Spleen (tissue), 11 donors: ENCODE data around the gene HOXB4. TPM values are rescaled to one million over a fixed set of nuclear protein-coding genes. Genes with fewer than 3 reads are reported as not detected.

Experiments used
- DNase-seq: peaks from one replicate; pipeline ENCODE4 v3.0.0-alpha.2; 2020
- H3K27ac ChIP-seq, 8 donors: fragments of 200-600 bp; sonication (generic) in 7 of 8; 1 replicate in 4 of 8; 2 replicates in 4 of 8; pipeline versions ENCODE4 v1.5.0 to v1.8.0; 2016 to 2021; ENCODE audit warnings: inconsistent platforms in 4 of 8, mild to moderate bottlenecking in 4 of 8, moderate library complexity in 1 of 8
- H3K27me3 ChIP-seq, 7 donors: fragments of 200-600 bp; sonication (generic) in 6 of 7; replicated peaks in 1 of 7; 1 replicate in 4 of 7; 2 replicates in 3 of 7; pipeline versions ENCODE4 v1.5.0 to v1.8.0; 2016 to 2021; ENCODE audit warnings: inconsistent platforms in 3 of 7, mild to moderate bottlenecking in 1 of 7
- H3K36me3 ChIP-seq, 6 donors: fragments of 200-600 bp; sonication (generic) in 5 of 6; 1 replicate in 4 of 6; 2 replicates in 2 of 6; pipeline versions ENCODE4 v1.5.0 to v1.8.0; 2016 to 2021; ENCODE audit warnings: inconsistent platforms in 2 of 6
- H3K4me1 ChIP-seq, 6 donors: fragments of 200-600 bp; sonication (generic) in 5 of 6; 1 replicate in 3 of 6; 2 replicates in 3 of 6; pipeline versions ENCODE4 v1.5.0 to v1.8.0; 2016 to 2021; ENCODE audit warnings: inconsistent platforms in 3 of 6
- H3K4me3 ChIP-seq, 8 donors: fragments of 200-600 bp; sonication (generic) in 7 of 8; 1 replicate in 4 of 8; 2 replicates in 4 of 8; pipeline versions ENCODE4 v1.5.0 to v1.8.0; 2016 to 2021; ENCODE audit warnings: inconsistent platforms in 4 of 8, mild to moderate bottlenecking in 4 of 8, moderate library complexity in 2 of 8
- H3K9me3 ChIP-seq, 8 donors: fragments of 200-600 bp; sonication (generic) in 7 of 8; 1 replicate in 4 of 8; 2 replicates in 4 of 8; pipeline versions ENCODE4 v1.5.0 to v1.8.0; 2016 to 2021; ENCODE audit warnings: inconsistent platforms in 4 of 8
- POLR2A ChIP-seq, 3 donors: fragments of 450-650 bp; IDR thresholded peaks; one replicate each; pipeline ENCODE4 v1.5.1; 2017; ENCODE audit warnings: antibody characterized with exemption in 3 of 3, mild to moderate bottlenecking in 1 of 3
- POLR2AphosphoS5 ChIP-seq, 3 donors: sonication (generic); formaldehyde crosslinking; IDR thresholded peaks; one replicate each; pipeline ENCODE4 v1.5.1; 2017; ENCODE audit warnings: antibody characterized with exemption in 3 of 3
- WGBS, 5 donors: extraction: QIAGEN DNeasy Blood & Tissue Kit in 3 of 5; methylation state at CpG; one replicate each; pipeline versions ENCODE4 v1.1.5 to v1.1.7; 2013 to 2018; 5-methylcytosine and 5-hydroxymethylcytosine counted together
- intact Hi-C: fragments of 100-400 bp; cut with DNase I; formaldehyde crosslinking; loops from one replicate; pipeline ENCODE4 v1.15.0; 2023; ENCODE audit warnings: low total_unique reads
- polyA plus RNA-seq, 3 donors: library from polyadenylated mRNA; stranded (reverse); fragments of 200-250 nt; gene quantifications; one replicate each; pipeline ENCODE4 v1.2.1, GENCODE V29; 2013
- total RNA-seq, 7 donors: library from RNA; depleted of rRNA in 3 of 7; stranded (reverse); fragments of >200 nt in 3 of 7; fragmentation: NEBNext Ultra II Directional in 4 of 7; extraction: Animal tissue kit (Norgen Biotek cat#: 25700) in 4 of 7; gene quantifications; one replicate each; pipeline versions ENCODE4 v1.1.0 to v1.2.1, GENCODE V29; 2016 to 2021
- TF ChIP-seq, protein P1 (sequence below), 11 experiments: fragments of 200-600 bp in 7 of 11; fragments of 450-650 bp in 4 of 11; sonication (generic) in 4 of 11; IDR thresholded peaks in 8 of 11; conservative IDR thresholded peaks in 3 of 11; 1 replicate in 7 of 11; 2 replicates in 4 of 11; pipeline versions ENCODE4 v1.4.0 to v1.8.0; 2016 to 2021; ENCODE audit warnings: antibody characterized with exemption in 11 of 11, inconsistent platforms in 4 of 11, mild to moderate bottlenecking in 1 of 11
- donor health status: healthy with polysubstance abuse.
- donor health status: DM: no; HTN: no; CAD: no; lungs with moderate emphysema.
- donor health status: DM: no; HTN: no; CAD: no.
- donor health status: Bipolar disorder and iron deficiency.
- donor health status: healthy.
- donor health status: DM: no; HTN: no; CAD: no.
- donor health status: DM: yes; HTN: yes; CAD: no.

HOXB4 gene
- total and polyA plus RNA-seq, 10 donors = 1.9 to 6.4 (median 2.7) TPM

DNA sequence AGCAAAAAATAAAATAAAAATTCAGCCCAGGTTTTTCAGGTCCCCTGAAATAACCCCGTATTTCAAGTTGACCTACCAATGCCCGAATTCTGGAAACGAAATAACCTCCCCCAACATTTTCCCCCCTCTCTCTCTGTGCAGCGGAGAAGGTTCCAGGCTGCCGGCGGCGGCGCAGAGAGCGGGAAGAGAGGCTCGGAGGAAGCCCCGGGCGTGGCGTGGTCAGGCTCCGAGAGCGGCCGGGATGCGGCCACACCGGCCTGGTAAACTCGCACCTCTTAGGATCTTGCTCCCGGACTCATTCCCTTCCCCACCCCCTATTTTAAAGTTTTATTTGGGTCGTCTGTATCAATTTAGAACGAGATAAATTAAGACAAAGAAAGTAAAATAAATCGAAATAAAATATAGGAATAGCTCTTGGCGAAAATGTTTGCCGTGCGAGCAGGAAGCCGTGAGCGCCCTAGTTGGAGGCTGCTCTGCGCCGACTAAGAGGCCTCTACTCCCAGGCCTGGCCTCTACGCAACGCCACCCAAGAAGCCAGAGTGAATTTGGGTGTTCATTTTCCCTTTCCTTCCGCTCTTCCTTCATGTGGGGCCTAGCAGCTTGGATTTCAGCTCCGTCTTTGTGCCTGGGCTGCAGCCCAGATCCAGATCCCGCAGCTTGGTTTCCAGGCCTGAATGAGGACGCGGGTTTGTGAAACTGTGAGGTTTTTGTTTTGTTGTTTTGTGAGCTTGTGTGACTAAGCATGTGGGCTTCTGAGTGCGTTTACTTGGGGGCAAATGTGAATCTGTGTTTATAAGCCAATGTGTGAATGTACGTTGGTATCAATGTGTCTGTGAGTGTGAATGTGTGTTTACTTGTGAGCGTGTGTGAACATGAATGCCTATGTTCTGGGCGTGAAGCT is 28.1 kb upstream of the HOXB4 start:
- H3K9me3 ChIP-seq = no peaks in the 10 kb centered on the region
- peaks cover 8 to 55% (median 26%) of the 10 kb centered on the region in 6 donors for H3K4me1 ChIP-seq
- TF ChIP-seq POLR2A (IDR thresholded peaks at IDR 0.05) (no peak), POLR2AphosphoS5 (IDR thresholded peaks at IDR 0.05) (peak in 1 of 3 donors; percentile 6)
- TF ChIP-seq, protein P1, sequence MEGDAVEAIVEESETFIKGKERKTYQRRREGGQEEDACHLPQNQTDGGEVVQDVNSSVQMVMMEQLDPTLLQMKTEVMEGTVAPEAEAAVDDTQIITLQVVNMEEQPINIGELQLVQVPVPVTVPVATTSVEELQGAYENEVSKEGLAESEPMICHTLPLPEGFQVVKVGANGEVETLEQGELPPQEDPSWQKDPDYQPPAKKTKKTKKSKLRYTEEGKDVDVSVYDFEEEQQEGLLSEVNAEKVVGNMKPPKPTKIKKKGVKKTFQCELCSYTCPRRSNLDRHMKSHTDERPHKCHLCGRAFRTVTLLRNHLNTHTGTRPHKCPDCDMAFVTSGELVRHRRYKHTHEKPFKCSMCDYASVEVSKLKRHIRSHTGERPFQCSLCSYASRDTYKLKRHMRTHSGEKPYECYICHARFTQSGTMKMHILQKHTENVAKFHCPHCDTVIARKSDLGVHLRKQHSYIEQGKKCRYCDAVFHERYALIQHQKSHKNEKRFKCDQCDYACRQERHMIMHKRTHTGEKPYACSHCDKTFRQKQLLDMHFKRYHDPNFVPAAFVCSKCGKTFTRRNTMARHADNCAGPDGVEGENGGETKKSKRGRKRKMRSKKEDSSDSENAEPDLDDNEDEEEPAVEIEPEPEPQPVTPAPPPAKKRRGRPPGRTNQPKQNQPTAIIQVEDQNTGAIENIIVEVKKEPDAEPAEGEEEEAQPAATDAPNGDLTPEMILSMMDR (IDR thresholded peaks at IDR 0.05 in 8 of 11, conservative IDR thresholded peaks at IDR 0.05 in 3 of 11) = no peak
- peak; percentile 49 for DNase-seq
- WGBS, 5 donors = 83 to 90% (median 86%) methylated on average over 41 of the region's 41 CpGs
- intact Hi-C loops = no loop called here
- no peaks in the 10 kb centered on the region for H3K36me3 ChIP-seq
- H3K27me3 ChIP-seq = peaks cover 0 to 100% (median 78%) of the 10 kb centered on the region in 7 donors
- no peak overlapping the region for H3K4me3 ChIP-seq
- H3K27ac ChIP-seq = no peak overlapping the region

DNA sequence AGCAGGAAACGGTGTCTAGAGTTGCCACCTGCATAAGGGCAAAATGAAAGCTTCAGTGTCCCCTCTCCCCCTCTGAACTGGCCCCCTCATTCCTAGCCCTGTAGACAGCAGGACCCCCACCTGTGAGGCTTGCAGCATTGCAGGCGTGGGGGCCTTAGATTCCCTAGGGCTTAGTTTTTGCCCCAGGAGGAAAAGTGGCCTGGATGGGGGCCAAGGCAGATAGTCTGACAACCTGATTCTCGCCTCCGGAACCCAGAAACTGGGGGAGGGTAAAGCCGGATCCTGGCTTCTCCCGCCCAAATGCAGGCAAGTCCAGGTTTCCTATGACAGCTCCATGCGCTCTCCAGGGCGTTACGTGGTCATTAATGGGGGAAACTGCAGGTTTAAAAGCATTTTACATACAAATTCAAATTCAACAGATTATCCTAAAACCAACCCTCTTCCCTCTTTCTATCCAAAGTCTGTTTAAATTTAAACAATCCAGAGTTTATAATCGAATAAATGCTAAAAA is 27.3 kb upstream of the HOXB4 start:
- peaks cover 0 to 100% (median 73%) of the 10 kb centered on the region in 7 donors for H3K27me3 ChIP-seq
- no peak overlapping the region for H3K27ac ChIP-seq
- no peak for TF ChIP-seq POLR2A (IDR thresholded peaks at IDR 0.05)
- TF ChIP-seq, protein P1 (IDR thresholded peaks at IDR 0.05 in 8 of 11, conservative IDR thresholded peaks at IDR 0.05 in 3 of 11) = no peak
- TF ChIP-seq POLR2AphosphoS5 (IDR thresholded peaks at IDR 0.05) = no peak
- H3K4me1 ChIP-seq = peaks cover 7 to 47% (median 20%) of the 10 kb centered on the region in 6 donors
- WGBS, 5 donors = 71 to 83% (median 78%) methylated on average over 10 of the region's 10 CpGs
- H3K9me3 ChIP-seq = no peaks in the 10 kb centered on the region
- peak overlapping the region in 1 of 8 donors; percentile 62 for H3K4me3 ChIP-seq
- no peaks in the 10 kb centered on the region for H3K36me3 ChIP-seq
- intact Hi-C loops = no loop called here
- peak; percentile 42 for DNase-seq

DNA sequence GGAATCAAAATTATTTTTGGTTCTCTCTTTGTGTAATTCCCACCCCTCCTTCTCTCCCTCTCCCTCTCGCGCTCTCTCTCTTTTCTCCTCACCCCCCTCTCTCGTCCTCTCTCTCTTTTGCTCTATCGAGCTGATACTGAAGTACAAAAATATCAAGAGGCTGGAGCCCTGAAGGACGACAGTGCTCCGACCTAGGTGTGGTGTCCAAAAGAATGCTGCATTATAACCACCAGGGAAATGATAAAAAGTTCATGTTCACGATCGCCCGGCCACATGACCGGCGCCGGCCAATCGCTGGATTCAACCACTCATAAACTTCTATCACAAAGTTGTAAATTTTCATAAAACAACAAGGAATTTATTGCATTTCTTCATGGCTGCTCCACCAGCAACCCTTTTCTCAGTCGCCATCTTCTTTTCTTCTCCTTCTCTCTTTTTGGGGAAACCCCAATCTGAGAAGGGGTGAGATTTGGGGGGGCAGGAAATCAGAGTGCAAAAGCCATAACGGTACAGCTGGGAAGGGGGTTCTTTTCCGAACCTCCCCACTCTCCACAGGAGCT is 26.7 kb upstream of the HOXB4 start, which contains the start of gene HOXB6:
Gene HOXB6, minus strand, starts transcription at position 217 of the 560 bp plus-strand sequence. CDS start 6,836 bp downstream, outside the sequence.
- intact Hi-C loops = no loop called here
- TF ChIP-seq, protein P1 (IDR thresholded peaks at IDR 0.05 in 8 of 11, conservative IDR thresholded peaks at IDR 0.05 in 3 of 11) = no peak
- TF ChIP-seq POLR2A (IDR thresholded peaks at IDR 0.05) = no peak
- no peak for TF ChIP-seq POLR2AphosphoS5 (IDR thresholded peaks at IDR 0.05)
- whole genome bisulfite sequencing, 5 donors = 39 to 47% (median 43%) methylated on average over 16 of the region's 16 CpGs
- Histone ChIP-seq H3K27me3 (peaks cover 0 to 100% (median 71%) of the 10 kb centered on the region in 7 donors), H3K36me3 (no peaks in the 10 kb centered on the region), H3K9me3 (no peaks in the 10 kb centered on the region), H3K27ac (peak within 1 kb of the TSS in 4 of 8 donors; percentile 32 to 60 (median 55)), H3K4me1 (peaks cover 7 to 41% (median 15%) of the 10 kb centered on the region in 6 donors), H3K4me3 (peak within 1 kb of the TSS in 5 of 8 donors; percentile 19 to 62 (median 26))
- no peak for DNase-seq
